Osteocyte (in vitro differentiated cells): ENCODE measurements around the gene RPL13. TPM values are rescaled to one million over a fixed set of nuclear protein-coding genes. Genes with fewer than 3 reads are reported as not detected.

Source experiments
- DNase-seq: peaks from one replicate; pipeline ENCODE4 v3.0.0; 2021; ENCODE audit warnings: mixed read lengths; ENCODE audit not compliant: unreplicated experiment; ENCODE audit errors: extremely low spot score
- H3K27ac Mint-ChIP-seq: one replicate; pipeline ENCODE4 v1.8.0; 2021; ENCODE audit warnings: mild to moderate bottlenecking, mixed read lengths; ENCODE audit not compliant: unreplicated experiment
- H3K27me3 Mint-ChIP-seq: one replicate; pipeline ENCODE4 v1.8.0; 2021; ENCODE audit warnings: mixed read lengths; ENCODE audit not compliant: unreplicated experiment
- H3K36me3 Mint-ChIP-seq: one replicate; pipeline ENCODE4 v1.8.0; 2021; ENCODE audit warnings: mixed read lengths; ENCODE audit not compliant: unreplicated experiment
- H3K4me1 Mint-ChIP-seq: one replicate; pipeline ENCODE4 v1.8.0; 2021; ENCODE audit warnings: mixed read lengths; ENCODE audit not compliant: unreplicated experiment
- H3K4me3 Mint-ChIP-seq: one replicate; pipeline ENCODE4 v1.8.0; 2021; ENCODE audit warnings: mild to moderate bottlenecking, moderate library complexity, mixed read lengths; ENCODE audit not compliant: unreplicated experiment
- H3K9me3 Mint-ChIP-seq: one replicate; pipeline ENCODE4 v1.8.0; 2021; ENCODE audit warnings: mixed read lengths; ENCODE audit not compliant: unreplicated experiment
- total RNA-seq: library from RNA; stranded (reverse); gene quantifications from 2 replicates; pipeline ENCODE4 v1.2.1, GENCODE V29; 2021
- TF ChIP-seq, protein P1 (sequence below): fragments of 200-600 bp; sonication (generic); IDR thresholded peaks from 2 replicates; pipeline ENCODE4 v1.5.0; 2021; ENCODE audit warnings: antibody characterized with exemption, mild to moderate bottlenecking, moderate library complexity

RPL13 gene
- total RNA-seq, 1 donor from 2014 or later = 1,785 TPM

DNA sequence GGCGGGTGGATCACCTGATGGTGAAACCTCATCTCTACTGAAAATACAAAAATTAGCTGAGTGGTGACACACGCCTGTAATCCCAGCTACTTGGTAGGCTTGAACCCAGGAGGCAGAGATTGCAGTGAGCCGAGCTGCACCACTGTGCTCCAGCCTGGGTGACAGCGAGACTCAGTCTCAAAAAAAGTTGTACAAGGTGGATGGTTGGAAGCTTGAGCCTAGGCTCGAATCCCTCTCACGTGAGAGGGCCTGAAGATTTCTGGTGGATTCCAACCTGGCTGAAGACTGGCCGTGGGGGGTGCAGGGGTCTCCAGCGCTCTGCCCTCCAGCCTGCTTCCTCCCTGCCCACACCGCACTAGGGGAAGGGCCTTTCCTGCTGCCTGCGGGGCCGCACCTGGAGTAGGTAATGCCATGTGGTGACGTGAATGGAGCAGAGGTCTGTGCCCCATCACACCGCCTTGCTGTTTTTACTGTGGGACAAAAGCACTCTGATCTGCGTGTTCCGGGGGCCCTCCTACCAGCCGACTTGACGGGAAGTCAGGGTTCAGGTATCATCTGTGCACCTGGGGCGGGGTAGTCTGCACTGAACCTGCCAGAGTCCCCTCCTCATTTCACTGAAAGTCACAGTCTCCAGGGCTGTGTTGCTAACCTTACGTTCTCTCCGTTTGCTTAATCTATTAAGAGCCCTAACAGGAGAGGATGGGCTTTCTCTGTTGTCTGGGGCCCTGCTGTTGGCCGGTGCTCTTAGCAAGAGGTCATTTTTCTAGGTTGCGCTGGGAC, 4.2 kb downstream of the RPL13 start:
- H3K36me3 Mint-ChIP-seq = peaks cover 35% of the 10 kb centered on the region
- H3K4me1 Mint-ChIP-seq = peaks cover 54% of the 10 kb centered on the region
- H3K4me3 Mint-ChIP-seq = no peak overlapping the region
- H3K9me3 Mint-ChIP-seq = no peaks in the 10 kb centered on the region
- H3K27ac Mint-ChIP-seq = peak overlapping the region; percentile 14
- no peak for DNase-seq
- H3K27me3 Mint-ChIP-seq = no peaks in the 10 kb centered on the region
- TF ChIP-seq, protein P1, sequence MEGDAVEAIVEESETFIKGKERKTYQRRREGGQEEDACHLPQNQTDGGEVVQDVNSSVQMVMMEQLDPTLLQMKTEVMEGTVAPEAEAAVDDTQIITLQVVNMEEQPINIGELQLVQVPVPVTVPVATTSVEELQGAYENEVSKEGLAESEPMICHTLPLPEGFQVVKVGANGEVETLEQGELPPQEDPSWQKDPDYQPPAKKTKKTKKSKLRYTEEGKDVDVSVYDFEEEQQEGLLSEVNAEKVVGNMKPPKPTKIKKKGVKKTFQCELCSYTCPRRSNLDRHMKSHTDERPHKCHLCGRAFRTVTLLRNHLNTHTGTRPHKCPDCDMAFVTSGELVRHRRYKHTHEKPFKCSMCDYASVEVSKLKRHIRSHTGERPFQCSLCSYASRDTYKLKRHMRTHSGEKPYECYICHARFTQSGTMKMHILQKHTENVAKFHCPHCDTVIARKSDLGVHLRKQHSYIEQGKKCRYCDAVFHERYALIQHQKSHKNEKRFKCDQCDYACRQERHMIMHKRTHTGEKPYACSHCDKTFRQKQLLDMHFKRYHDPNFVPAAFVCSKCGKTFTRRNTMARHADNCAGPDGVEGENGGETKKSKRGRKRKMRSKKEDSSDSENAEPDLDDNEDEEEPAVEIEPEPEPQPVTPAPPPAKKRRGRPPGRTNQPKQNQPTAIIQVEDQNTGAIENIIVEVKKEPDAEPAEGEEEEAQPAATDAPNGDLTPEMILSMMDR = no peak

DNA sequence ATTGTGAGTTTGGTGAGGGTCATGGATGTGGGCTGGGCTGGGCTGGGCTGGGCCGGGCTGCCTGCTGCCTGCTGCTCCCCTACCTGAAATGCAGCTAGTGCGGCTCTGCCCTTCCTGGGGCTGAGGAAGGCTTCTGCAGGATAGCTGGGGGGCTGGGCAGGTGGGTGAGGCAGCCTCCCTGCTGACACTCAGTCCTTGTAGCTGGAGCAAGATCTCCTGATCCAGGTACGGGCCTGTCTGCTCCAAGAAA, 4.7 kb downstream of the RPL13 start:
- H3K27ac Mint-ChIP-seq = peak overlapping the region; percentile 14
- DNase-seq = no peak

DNA sequence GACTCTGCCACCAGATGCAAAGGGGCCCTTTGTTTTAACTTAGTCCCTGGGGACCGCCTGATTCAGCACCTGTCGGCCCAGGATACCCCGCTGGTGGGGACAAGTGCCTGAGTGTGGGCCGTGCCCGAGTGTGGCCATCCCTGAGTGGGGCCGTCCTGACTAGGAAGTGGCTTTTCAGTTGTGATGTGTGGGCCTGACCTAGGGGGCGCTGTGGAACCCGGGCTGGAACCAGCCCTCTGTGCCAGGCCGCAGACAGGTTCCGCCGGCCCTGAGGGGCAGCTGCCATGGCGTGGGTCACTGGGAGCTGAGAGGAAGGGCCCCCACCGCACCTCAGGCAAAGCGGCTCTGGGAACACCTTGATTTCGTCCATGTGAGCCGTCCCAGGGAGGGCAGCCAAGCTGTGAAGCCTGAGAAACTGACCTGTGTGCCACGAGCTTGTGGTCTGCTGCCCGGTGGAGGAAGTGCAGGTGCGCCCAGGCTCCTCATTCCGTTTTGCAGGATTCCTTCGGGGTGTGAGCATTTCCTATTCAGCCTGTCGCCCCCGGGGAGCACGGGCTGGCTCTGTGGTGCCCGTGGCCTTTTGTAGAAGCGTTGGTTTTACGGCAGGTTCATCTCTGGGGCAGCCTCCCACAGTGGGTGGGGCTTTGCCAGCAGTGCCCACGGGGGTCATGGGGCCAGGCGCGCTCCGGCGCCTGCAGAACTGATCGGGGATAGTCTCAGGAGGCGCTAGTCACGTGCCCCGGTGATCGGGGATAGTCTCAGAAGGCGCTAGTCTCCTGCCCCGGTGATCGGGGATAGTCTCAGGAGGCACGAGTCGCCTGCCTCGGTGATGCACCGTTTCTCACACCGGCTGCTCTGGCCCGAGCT, 5.3 kb downstream of the RPL13 start:
- H3K27me3 Mint-ChIP-seq = no peaks in the 10 kb centered on the region

More for the DNA sequence above, 4.7 kb downstream of the RPL13 start:
- peaks cover 35% of the 10 kb centered on the region for H3K36me3 Mint-ChIP-seq
- TF ChIP-seq, protein P1 = no peak
- no peaks in the 10 kb centered on the region for H3K27me3 Mint-ChIP-seq
- H3K4me3 Mint-ChIP-seq = no peak overlapping the region
- no peaks in the 10 kb centered on the region for H3K9me3 Mint-ChIP-seq
- H3K4me1 Mint-ChIP-seq = peaks cover 49% of the 10 kb centered on the region

DNA sequence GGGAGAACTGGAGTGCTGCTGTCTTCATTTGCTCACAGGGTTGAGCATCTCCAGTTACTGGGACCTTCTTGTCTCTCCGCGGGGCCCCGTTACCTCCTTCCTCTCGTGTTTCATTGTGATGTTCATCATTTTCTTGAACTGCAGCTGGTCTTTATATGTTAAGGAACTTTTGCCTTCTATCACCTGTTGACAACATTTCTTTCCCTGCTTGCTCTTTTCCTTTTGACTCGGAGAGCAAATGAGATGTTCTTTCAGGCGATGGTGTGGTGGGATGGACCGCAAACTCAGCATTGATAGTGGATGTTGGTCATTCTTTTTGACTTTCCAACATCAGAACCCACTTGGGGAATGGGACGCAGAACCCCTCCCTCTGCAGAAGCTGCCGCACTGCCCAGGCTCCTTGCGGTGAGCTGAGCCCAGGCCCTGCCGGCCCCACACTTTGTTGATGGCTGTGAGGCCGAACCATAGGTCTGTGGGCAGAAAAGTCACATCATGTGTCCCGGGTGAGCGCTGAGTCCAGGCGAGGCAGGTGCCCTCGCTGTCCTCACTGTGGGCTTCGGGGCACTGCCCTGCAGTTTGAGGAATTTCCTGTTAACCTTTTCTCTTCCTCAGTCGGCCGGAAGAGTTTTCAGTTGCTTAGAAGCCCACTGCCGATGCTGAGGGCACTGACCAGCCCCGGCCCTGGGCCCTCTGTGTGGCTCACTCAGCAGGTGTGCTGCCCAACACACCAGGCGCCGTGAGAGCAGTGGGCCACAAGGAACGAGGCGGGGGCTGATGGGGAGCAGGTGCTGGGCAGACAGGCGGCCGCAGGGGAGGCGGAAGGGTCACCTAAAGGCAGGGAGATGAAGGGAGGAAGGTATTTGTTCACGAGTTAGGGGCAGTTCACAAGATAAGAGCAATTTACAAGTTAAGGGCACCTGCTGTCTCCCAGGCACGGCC, 7.4 kb downstream of the RPL13 start:
- Mint-ChIP-seq H3K4me1 (peaks cover 34% of the 10 kb centered on the region), H3K27ac (no peak overlapping the region), H3K4me3 (no peak overlapping the region), H3K36me3 (peaks cover 19% of the 10 kb centered on the region), H3K9me3 (no peaks in the 10 kb centered on the region), H3K27me3 (no peaks in the 10 kb centered on the region)
- no peak for DNase-seq
- TF ChIP-seq, protein P1 = no peak

More for the DNA sequence above, 5.3 kb downstream of the RPL13 start:
- TF ChIP-seq, protein P1 = peak; percentile 67
- no peak for DNase-seq
- peaks cover 35% of the 10 kb centered on the region for H3K36me3 Mint-ChIP-seq
- no peaks in the 10 kb centered on the region for H3K9me3 Mint-ChIP-seq
- H3K4me1 Mint-ChIP-seq = peaks cover 48% of the 10 kb centered on the region
- peak overlapping the region; percentile 42 for H3K4me3 Mint-ChIP-seq
- peak overlapping the region; percentile 23 for H3K27ac Mint-ChIP-seq
